HG03432 (cell line): Measurements from ENCODE around the gene DENND4B.

Experiments used
- ATAC-seq: cut with Tn5 transposase; IDR thresholded peaks from one replicate; pipeline ENCODE4 v1.9.1; 2021; ENCODE audit warnings: mild to moderate bottlenecking, moderate library complexity; ENCODE audit not compliant: unreplicated experiment

DENND4B gene

DNA sequence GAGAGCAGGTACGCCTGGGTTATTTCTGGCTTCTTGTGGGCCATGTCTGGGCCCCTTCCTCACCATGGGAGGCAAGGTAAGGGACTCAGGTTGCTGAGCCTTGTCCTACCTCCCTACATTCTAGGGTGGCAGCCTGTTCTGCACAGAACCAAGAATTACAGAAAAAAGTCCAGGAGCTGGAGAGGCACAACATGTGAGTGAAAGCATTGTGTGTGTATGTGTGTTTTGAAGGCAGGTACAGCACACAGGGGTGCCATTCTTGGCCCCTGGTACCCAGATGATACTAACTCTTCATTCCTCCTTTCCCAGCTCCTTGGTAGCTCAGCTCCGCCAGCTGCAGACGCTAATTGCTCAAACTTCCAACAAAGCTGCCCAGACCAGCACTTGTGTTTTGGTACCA lies 26.6 kb upstream of the DENND4B start:
- ATAC-seq: no peak

DNA sequence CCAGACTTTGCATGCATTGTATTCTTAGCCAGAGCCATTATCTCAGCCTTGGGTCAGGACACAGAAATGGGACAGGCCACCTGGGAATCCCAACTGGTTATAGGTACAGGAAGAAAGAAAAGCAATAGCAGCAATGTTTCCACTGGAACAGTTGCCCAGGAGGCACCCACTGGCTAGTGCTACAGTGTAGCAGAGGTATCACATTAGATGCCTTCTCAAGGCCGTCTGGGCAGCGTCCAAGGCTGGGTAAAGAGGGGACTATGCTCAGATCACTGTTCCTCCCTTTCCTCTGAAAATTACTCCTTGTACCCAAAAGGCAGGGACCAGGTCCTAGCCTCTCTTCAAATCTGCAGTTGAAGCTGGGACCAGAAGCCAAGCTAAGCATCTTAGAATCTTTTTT lies 23.8 kb upstream of the DENND4B start:
- ATAC-seq: no peak

DNA sequence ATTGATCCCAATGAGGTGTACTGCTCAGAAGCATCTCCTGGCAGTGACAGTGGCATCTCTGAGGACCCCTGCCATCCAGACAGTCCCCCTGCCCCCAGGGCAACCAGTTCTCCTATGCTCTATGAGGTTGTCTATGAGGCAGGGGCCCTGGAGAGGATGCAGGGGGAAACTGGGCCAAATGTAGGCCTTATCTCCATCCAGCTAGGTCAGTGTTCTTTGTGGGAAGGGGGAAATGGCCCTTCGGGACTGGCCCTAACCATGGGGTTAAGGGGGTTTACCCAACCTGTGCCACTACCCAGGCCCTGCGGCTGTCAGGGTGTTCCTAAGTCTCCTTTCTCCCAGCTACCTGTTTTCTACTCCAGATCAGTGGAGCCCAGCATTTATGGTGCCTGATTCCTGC lies 22.5 kb upstream of the DENND4B start:
- ATAC-seq: no peak

DNA sequence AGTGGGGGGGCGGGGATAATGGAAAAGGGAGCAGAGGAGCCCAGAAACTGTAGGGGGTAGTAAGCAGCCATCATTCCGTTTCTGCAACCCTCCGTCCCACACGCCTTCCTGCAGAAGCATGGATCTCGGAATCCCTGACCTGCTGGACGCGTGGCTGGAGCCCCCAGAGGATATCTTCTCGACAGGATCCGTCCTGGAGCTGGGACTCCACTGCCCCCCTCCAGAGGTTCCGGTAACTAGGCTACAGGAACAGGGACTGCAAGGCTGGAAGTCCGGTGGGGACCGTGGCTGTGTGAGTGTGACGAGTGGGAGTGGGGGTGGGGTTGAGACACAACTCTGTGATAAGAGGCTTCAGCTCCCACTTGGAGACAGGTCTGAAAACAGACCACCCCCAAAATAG lies 21.9 kb upstream of the DENND4B start:
- ATAC-seq: no peak

DNA sequence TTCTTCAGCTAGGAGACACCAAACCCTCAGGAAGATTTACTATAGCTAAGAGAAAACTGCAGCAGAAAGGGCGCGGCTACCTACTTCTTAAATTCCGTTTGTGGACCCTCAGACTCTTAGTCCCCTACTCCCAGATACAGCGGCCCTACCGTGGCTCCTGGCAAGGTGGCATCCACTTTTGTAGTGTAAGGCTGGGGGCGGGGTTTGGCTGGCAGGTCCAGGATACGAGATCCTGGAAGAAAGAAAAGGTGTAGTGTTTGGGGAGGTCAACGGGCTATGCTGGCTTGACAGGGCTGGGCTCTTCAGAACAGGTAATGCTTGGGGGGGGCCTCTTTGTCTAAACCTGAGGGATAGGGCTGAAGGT lies 21.5 kb upstream of the DENND4B start:
- ATAC-seq: no peak

DNA sequence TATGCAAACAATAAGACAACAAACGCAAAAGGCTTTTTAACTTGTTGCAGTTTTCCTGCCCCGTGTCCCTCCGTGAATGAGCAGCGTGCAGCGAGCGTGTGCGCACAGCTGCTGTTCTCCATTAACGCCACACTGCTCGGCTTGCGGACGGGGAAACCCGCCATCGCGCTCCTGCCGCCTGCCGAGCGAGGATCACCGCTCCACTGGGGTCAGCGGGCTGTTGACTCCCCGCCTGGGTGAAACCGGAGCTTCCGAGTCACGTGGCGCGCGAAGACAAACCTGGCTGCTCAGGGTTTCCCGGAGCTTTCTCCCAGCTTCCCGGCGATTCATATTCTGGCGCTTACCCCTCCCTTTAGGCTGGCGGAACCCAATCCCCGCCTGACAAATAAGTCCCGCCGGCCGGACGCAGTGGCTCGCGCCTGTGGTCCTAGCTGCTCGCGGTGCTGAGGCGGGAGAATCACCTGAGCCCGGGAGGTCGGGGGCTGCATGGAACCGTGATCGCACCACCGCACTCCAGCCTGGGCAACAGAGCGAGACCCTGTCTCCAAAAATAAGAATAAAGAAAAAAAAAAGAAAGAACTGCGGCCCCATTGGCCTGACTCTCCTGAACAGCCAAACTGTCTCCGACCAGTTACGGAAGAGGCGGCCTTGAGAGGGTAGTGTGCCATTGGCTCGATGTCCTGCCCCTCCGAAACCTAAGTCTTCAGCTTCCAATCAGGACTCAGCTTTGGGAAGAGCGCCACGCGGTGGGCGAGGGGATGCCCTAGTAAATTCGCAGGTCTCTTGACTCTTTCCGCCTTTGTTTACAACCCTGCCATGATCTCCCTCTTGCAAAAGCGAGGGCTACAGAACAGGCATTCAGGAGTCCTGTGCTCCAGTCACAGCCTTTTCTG lies 20.8 kb upstream of the DENND4B start, which contains the start of gene CREB3L4:
Gene CREB3L4, plus strand, starts transcription at position 796 of the 893 bp plus-strand sequence. CDS start 624 bp downstream, outside the sequence.
- peak; percentile 72 for ATAC-seq

DNA sequence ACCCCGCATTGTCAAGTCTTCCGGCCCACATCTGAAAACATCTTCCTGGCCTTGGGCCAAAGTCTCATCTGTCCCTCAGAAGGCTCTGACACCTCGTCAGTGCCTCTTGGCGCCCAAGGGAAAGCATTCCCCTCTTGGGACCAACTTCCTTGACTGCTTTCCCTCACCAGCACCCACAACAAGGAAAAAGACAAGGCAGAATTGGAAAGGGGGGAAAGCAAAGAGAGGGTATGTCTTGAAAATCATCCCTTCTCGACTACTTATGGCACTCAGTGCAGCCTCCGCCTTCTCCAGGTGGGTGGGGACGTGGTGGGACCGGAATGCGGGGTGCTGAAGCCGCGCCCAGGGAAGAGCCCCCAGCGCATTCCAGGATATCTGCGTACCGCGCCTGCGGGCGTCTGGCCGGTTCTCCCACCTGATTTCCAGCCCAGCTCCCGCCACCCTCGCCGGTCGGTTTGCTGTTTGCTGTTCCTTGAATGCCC lies 17.4 kb upstream of the DENND4B start:
- ATAC-seq: no peak

DNA sequence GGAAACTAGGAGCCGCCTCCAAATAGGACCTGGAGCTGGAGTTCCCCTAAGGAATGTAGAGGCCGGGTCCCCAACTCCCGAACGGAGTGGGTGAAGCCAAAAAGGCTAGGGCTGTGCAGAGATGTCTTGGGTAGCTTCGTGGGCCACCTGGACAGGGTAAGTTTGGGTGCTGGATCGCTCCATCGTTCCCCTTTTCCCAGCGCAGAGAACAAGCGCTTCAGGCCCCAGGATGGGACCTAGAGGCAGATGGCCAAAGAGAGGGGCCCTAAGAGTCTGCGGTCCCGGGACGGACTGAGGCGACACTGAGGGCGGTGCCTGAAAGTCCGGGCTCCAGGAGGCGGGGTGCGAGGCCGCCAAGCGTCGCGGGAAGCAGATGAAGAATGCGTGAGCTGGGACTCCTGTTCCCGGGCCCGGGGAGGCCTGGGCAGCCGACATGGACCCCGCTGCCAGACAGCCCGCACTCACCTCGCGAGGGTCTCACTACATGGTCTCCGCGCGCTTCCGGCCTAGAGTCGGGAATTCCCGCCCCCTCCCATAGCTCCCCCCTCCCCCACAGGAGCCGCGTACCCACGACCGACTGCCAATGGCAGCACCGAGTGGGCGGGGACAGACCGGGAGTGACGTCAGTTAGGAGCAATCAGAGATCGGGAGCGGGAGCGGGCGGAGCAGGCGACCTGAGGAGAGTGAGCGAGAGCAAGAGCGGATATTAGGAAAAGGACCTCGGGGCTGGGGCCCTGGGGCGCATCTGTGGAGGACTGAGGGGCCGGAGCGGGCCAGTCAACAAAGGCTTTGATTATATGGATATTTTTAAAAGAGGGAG lies 16.7 kb upstream of the DENND4B start, which contains the start of gene SLC39A1:
Gene SLC39A1, minus strand, starts transcription at position 508 of the 820 bp plus-strand sequence. CDS start 822 bp downstream, outside the sequence.
- peak; percentile 50 for ATAC-seq

DNA sequence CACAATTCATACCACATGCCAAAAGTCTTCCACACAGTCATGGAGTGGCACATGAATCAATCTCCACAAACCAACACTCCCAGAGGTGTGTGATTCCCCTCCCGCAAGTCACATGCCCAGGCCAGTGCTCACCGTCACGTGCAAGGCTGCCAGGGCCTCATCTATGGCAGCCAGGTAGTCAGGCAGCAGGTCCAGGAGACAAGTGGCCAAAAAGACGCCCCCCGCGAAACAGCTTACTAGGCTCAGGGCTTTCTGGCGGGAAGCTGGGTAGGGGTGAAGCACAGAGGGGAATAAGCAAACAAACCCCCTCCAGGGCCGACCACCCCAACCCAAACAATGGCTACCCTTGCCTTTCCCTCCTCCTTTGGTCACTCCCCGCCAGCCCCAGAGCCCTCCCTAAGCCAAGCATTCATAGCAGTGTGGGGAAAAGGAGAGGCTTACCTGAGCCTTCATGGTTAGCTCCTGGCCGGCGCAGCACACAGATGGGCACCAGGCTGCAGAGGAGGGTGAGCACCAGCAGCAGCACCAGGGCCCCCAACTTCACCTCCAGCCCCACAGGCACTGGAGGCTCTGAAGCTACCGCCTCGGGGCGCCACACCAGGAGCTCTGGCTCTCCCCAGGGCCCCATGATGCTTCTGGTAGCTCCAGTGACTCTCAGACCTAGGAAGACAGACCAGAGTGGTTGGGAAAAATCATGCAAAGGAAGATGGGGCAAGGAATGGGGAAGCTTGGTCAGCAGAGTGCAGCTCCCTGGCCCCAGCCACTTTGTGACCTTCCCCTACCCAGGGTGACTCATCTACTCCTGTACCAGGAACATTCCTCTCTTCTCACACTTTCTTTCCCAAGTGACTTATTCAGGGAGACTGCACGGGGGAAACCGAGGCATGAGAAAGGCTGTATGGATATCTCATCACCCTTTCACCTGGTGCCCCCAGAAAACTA lies 15.8 kb upstream of the DENND4B start:
- no peak for ATAC-seq

DNA sequence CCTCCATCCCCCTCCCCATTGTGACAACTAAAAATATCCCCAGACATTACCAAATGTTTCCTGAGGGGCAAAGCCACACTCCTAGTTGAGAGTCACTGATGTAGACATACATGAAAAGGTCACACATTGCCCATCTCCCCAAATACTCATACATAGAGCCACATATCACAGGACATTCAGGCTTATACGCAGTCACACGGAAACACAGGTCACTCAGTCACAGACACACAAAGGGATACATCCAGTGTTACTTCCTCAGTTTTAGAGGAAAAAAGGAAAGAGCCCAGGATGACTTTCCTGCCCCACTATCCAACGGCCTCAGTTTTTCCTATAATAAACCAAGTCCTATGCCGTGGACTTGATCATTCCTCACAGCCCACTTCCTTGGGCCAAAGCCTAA lies 14.9 kb upstream of the DENND4B start:
- no peak for ATAC-seq

DNA sequence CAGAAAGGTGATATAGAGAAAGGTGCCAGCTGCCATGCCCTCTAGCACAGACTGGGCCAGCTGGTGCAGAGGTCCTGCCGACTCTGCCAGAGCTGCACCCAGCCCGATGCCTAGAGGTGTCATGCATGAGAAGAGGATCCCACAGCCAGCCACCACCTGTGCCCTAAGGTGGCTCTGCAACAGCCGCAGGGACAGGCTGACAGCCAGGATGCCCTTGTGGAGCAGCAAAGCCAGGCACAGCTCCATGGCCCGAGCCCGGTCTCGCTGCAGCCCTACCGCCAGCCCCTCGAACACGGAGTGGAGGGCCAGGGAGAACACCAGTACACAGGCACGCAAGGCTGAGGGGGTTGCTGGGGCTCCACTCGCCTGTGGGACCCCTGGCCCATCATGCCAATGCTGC lies 13.7 kb upstream of the DENND4B start:
- ATAC-seq: no peak

DNA sequence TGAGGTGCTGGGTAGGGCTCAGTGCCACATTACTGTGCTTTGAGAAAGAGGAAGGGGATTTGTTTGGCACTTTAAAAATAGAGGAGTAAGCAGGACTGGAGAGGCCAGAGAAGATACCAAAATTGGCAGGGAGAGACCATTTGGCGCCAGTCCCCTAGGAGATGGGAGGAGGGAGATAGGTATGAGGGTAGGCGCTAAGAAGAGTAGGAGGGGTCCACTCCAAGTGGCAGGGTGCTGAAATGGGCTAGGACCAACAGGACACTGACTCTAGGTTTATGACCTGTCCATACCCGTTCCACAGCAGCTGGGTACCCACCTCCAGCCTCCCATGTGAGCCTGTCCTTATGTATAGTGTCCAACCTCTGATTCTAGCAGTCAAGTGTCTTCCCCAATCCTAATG lies 12.9 kb upstream of the DENND4B start:
- no peak for ATAC-seq

DNA sequence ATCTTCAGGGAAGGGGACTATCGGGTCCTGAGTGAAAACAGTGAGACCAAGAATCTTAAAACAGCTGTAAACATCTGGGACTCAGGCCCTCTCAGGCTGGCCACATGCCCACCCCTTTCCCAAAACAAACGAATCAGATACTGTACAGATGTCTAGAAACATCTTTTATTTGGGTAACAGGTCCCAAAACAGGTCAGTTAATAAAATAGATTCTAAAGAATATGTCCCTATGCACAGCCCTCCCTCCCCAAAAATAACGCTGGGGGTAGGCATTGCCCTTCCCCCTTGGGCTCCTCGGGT lies 12.4 kb upstream of the DENND4B start:
- no peak for ATAC-seq

DNA sequence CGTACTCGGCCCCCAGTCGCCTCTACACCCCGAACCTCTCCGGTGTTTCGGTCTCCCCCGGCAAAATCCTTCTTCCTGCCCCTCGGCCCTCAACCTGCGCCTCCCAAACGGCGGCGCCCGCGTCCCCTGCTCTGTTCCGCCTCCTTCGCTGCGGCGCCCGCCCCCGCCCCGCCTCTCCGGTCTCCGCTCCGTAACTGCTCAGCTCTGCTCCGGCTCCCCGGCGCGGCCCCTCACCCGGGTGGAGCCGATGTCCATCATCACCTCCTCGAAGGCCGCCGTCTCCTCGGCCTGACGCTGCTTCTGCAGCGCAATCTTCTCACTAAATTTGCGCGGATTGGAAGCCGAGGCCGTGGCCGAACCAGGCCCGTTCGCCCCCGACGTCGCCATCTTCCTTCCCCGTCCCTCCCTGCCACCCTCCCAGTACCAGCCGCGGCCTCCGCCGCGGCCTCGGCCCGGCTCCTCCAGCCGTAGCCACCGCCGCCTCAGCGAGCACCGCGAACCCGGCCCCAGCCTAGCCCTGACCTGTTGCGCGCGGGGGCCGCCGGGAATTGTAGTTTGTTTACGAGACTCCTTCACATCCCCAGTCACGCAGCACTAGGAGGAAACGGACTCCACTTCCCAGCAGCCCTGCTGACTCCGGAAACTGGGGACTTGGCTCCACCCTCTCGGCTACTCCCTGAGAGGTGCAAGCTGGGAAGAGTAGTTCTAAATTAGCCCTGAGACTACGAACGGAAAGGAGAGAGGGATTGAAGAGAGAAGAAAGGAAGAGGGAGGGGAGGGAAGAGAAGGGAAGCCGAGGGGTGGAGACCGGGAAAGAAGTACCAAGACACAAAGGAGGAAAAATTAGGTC lies 11.8 kb upstream of the DENND4B start, which contains the start of gene CRTC2:
Gene CRTC2, minus strand, starts transcription at position 502 of the 850 bp plus-strand sequence. Its CDS starts 115 bp downstream, at position 387.
- ATAC-seq: peak; percentile 69

DNA sequence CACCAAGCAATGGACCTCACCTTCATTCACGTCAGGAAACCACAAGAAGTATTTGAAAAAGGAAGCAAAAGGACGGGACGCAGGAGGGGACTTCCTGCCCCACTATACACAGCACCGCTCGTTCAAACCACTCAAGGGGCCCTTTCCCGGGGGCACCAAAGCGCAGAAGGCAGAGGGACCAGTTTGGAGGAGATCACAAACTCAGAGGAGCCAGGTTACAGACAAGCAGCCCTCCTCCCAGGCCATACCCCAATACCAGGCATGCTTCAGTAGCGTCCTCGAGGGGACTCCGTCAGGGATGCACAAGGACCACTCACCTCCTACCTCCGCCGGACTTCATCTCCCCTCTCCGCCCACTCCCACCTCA lies 11.2 kb upstream of the DENND4B start:
- peak; percentile 11 for ATAC-seq

DNA sequence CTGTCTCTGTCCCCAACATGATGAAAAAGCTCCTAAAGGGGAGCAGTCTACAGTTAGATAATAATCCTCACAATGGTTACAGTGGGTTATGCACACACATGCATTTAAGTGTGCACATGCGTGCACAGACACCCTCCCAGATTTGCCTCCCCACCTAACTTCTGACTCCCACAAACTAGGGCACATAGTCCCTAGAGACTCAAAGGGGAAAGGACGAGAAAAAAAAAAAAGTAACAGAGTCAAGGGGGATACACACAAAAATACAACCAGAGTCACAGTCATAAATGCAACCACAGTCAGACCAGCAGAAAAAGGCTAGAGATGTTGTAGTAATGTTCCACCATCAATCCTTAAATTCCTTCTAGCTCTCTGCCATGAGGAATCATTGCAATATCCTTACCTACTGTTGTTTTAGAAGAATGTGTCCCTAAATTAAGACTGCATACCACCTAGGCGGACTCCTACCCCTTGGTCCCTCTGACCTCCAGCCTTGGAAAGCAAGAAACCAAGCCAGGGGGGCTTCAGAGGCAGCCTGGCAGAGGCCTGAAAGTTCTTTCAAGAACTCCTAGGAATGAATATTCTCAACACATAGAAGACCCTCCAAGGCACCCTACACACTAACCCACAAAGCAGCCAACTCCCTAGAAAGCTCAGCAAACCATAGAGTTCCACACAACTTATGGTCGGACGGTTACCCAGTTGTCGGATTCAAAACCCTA lies 10.6 kb upstream of the DENND4B start:
- no peak for ATAC-seq

DNA sequence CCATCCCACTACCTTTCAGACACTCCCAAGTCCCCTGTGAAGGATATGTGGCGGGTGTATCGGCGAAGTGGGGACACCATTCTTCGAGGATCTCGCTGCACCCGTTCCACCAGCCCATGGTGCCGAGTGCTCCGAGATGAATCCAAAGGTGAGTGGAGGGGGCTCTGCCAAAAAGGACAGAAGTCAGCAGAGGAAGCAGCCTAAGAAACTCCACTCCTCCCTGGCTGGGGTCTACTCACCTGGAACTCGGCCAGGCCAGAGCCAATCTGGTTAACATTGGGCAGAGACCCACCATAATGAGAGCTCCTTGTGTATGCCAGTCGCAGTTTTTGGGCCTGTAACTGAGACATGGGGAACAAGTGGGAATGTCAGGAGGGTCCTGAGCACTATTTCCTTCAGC lies 8.3 kb upstream of the DENND4B start:
- no peak for ATAC-seq

DNA sequence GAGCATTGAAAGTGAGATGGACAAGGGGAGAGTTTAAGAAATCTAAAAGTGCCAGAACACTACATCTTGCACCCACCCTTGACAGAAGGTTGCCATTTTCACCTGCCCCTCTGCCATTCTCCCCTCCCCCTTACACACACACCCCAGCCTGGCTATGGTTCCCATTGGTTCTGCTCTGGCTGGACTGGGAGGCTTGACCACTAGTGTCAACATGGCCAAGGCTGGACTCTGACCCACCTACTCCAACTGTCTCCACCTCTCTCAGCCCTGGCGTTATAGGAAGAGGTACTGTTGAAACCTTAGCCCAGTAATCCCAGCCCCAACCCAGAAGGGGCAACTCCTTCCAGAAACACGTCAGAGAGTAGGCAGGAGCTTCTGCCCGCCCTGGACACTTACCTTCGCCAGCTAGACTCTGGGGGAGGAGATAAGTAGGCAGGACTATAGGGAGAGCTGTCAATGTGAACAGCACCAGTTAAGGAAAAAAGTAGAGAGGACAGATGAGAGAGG lies 7.4 kb upstream of the DENND4B start:
- ATAC-seq: no peak

DNA sequence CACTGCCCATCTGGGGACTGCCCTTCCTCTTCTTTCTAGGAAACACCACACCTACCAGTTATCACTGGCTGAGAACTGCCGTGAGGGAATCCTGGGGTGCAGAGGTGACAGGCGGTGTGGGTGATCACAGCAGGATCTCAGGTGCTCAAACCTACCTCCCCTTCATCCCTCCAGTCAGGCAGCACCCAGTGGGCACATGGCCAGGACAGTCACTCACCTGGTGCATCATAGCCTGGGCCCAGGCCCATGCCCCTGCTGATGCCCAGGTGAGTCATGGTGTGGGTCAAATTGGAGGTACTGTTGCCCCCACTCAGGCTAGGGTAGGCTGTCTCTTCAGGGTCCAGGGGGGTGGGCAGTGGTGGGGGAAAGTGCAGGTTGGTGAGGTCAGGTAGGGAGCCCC lies 5.3 kb upstream of the DENND4B start:
- no peak for ATAC-seq
